ENCODE results near the gene PITHD1.

DNA sequence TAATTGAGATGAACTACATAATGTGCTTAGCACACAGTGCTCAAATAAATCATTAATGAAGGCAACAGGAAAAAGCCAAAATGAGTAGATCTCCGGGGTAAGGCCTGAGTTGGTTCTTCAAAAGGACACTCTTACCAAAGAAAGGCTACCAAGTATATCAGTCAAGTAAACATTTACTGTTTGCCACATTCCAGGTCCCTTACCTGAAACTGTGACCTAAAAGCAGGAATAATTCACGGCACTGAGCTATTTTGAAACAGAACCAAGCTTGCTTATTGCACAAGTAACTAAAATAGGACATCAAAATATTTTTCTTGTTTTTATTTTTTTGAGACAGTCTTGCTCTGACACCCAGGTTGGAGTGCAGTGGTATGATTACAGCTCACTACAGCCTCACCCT, 2.0 kb upstream of the PITHD1 start:
- no peak for TF ChIP-seq GATA3 (IDR thresholded peaks at IDR 0.05; ENCODE audit: low read depth, low read length)
- no peak for TF ChIP-seq GATA2 (IDR thresholded peaks at IDR 0.05; ENCODE audit: low read depth, low read length)

Measured in SH-SY5Y (cell line).